DND-41 (cell line): Measurements from ENCODE around the gene ZNF490.

Source experiments
- EZH2 ChIP-seq: IDR thresholded peaks from 3 replicates; pipeline ENCODE4 v1.6.1; 2012; ENCODE audit warnings: borderline replicate concordance, low read depth, mild to moderate bottlenecking, moderate library complexity, low read length, inconsistent platforms; ENCODE audit not compliant: severe bottlenecking
- TF ChIP-seq, protein P1 (sequence below): IDR thresholded peaks from 2 replicates; pipeline ENCODE4 v1.5.1; 2012; ENCODE audit warnings: borderline replicate concordance, low read length, moderate library complexity, mild to moderate bottlenecking; ENCODE audit not compliant: poor library complexity, severe bottlenecking; ENCODE audit errors: extremely low read depth

DNA sequence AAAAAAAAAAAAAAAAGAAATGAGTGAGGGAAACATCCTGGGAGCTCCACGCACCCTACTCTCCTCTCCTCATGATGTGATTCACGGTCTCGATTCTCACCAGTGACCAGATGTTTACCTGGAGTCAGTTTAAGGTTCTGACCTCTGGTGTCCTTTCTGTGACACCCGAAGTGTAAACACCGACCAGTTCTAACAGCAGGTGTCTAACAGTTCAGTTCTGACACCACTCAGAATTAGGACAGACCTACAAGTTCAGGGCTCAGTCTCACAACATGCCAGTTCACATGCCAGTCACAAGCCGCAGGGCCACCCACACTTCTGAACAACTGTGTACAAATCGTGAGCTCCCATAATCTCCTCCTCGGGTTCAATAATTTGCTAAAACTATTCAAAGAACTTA lies 65.3 kb downstream of the ZNF490 start:
- TF ChIP-seq, protein P1, sequence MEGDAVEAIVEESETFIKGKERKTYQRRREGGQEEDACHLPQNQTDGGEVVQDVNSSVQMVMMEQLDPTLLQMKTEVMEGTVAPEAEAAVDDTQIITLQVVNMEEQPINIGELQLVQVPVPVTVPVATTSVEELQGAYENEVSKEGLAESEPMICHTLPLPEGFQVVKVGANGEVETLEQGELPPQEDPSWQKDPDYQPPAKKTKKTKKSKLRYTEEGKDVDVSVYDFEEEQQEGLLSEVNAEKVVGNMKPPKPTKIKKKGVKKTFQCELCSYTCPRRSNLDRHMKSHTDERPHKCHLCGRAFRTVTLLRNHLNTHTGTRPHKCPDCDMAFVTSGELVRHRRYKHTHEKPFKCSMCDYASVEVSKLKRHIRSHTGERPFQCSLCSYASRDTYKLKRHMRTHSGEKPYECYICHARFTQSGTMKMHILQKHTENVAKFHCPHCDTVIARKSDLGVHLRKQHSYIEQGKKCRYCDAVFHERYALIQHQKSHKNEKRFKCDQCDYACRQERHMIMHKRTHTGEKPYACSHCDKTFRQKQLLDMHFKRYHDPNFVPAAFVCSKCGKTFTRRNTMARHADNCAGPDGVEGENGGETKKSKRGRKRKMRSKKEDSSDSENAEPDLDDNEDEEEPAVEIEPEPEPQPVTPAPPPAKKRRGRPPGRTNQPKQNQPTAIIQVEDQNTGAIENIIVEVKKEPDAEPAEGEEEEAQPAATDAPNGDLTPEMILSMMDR = no peak
- TF ChIP-seq EZH2 = no peak
